PC-3 (cell line): ENCODE results near the gene SMCR8. TPM values are rescaled to one million over a fixed set of nuclear protein-coding genes. Genes with fewer than 3 reads are reported as not detected.
"Not testable (repeated sequence)": the region's sequence is repeated elsewhere in the genome, so short reads cannot be mapped to it uniquely, and the experiment has no call there.

Experiments used
- ATAC-seq: fragments of 200-7000 bp; cut with Tn5 transposase; 2 replicates; pipeline ENCODE4 v1.9.1; 2020; ENCODE audit warnings: mild to moderate bottlenecking, moderate library complexity
- BruUV-seq: library from RNA; stranded (reverse); fragments of 400-500 nt; replicated peaks from 2 replicates; lab custom pipeline; 2021; lab: Mats Ljungman, UMichigan
- CTCF ChIA-PET: fragments of 300-600 bp; sonication (Branson Sonifier 250); formaldehyde crosslinking; loops from one replicate; lab custom pipeline; 2022; ENCODE audit warnings: antibody characterized with exemption; lab: Charles Lee
- POLR2A ChIA-PET: fragments of 300-600 bp; sonication (Branson Sonifier 250); formaldehyde crosslinking; loops from one replicate; lab custom pipeline; 2022; ENCODE audit warnings: antibody characterized with exemption; ENCODE audit not compliant: unreplicated experiment; lab: Charles Lee
- DNase-seq: peaks from one replicate; pipeline ENCODE4 v3.0.0-alpha.2; 2015
- H2AFZ ChIP-seq: fragments of 300-600 bp; sonication (generic); 2 replicates; pipeline ENCODE4 v1.6.0; 2016; ENCODE audit warnings: antibody characterized with exemption, low read length
- H3F3A ChIP-seq: fragments of 300-600 bp; sonication (generic); one replicate; pipeline ENCODE4 v1.6.0; 2017; ENCODE audit warnings: antibody characterized with exemption, low read length, control low read depth, mild to moderate bottlenecking; ENCODE audit not compliant: unreplicated experiment
- H3K27ac ChIP-seq: fragments of 300-600 bp; sonication (generic); 2 replicates; pipeline ENCODE4 v1.5.1; 2016; ENCODE audit warnings: mild to moderate bottlenecking, low read length
- H3K27me3 ChIP-seq: fragments of 300-600 bp; sonication (generic); 2 replicates; pipeline ENCODE4 v1.6.1; 2016; ENCODE audit warnings: low read length, mixed read lengths
- H3K36me3 ChIP-seq: fragments of 300-600 bp; sonication (generic); 2 replicates; pipeline ENCODE4 v1.6.1; 2016; ENCODE audit warnings: low read depth, mixed run types, low read length, mixed read lengths
- H3K4me1 ChIP-seq: fragments of 300-600 bp; sonication (generic); 2 replicates; pipeline ENCODE4 v1.5.1; 2016; ENCODE audit warnings: low read length; ENCODE audit not compliant: insufficient read depth
- H3K4me2 ChIP-seq: fragments of 300-600 bp; sonication (generic); 2 replicates; pipeline ENCODE4 v1.6.0; 2016; ENCODE audit warnings: low read length
- H3K4me3 ChIP-seq: fragments of 300-600 bp; sonication (generic); 2 replicates; pipeline ENCODE4 v1.5.1; 2016; ENCODE audit warnings: mild to moderate bottlenecking, low read length, mixed read lengths
- H3K79me2 ChIP-seq: fragments of 300-600 bp; sonication (generic); 2 replicates; pipeline ENCODE4 v1.6.1; 2017; ENCODE audit warnings: low read length, mixed read lengths
- H3K9ac ChIP-seq: fragments of 300-600 bp; sonication (generic); 2 replicates; pipeline ENCODE4 v1.6.0; 2016; ENCODE audit warnings: mild to moderate bottlenecking, low read length
- H3K9me2 ChIP-seq: fragments of 300-600 bp; sonication (generic); replicated peaks from 2 replicates; pipeline ENCODE4 v1.6.1; 2016; ENCODE audit warnings: mixed run types, low read length, mixed read lengths
- H3K9me3 ChIP-seq: fragments of 300-600 bp; sonication (generic); 2 replicates; pipeline ENCODE4 v1.6.1; 2016; ENCODE audit warnings: low read length, mixed read lengths
- H4K20me1 ChIP-seq: fragments of 300-600 bp; sonication (generic); 2 replicates; pipeline ENCODE4 v1.6.1; 2016; ENCODE audit warnings: low read length, mixed read lengths
- EZH2 ChIP-seq: fragments of 300-600 bp; sonication (generic); IDR thresholded peaks from one replicate; pipeline ENCODE4 v1.6.1; 2017; ENCODE audit warnings: antibody characterized with exemption, mild to moderate bottlenecking, low read length; ENCODE audit not compliant: unreplicated experiment
- EZH2phosphoT487 ChIP-seq: fragments of 300-600 bp; sonication (generic); IDR thresholded peaks from 2 replicates; pipeline ENCODE4 v1.6.1; 2018; ENCODE audit warnings: mild to moderate bottlenecking, antibody characterized with exemption, low read length, borderline replicate concordance
- intact Hi-C: fragments of 100-400 bp; cut with micrococcal nuclease; formaldehyde crosslinking; loops from 2 replicates; pipeline ENCODE4 v1.9.0; 2023
- total RNA-seq: library from RNA; depleted of rRNA; stranded (reverse); fragments of >200 nt; gene quantifications from 2 replicates; pipeline ENCODE4 v1.2.3, GENCODE V29; 2014
- TF ChIP-seq, protein P1 (sequence below): fragments of 300-600 bp; sonication (generic); conservative IDR thresholded peaks from 2 replicates; pipeline ENCODE4 v1.5.1; 2017; ENCODE audit warnings: antibody characterized with exemption, low read depth, mild to moderate bottlenecking, low read length

The SMCR8 gene
- total RNA-seq, 1 experiment from 2014 or later, result 20.4 TPM

DNA sequence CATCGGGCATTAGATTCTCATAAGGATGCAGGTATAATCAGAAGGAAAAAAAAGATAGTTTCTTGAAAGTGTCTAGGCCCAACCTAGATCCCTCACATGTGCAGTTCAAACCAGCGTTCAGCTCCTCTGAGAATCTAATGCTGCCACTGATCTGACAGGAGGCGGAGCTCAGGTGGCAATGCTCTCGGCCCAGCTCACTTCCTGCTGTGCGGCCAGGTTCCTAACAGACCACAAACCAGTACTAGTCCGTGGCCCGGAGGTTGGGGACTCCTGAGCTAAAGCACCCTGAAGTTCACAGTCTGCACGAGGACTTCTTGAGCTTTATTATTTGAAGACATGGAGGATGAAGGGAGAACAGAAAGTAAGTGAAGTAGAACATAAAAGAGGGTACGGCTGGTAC, 16.8 kb downstream of the SMCR8 start:
- Histone ChIP-seq H3F3A (no peaks in the 10 kb centered on the region), H3K79me2 (no peaks in the 10 kb centered on the region), H3K4me2 (no peak overlapping the region), H3K27me3 (no peaks in the 10 kb centered on the region), H3K9me2 (no peaks in the 10 kb centered on the region), H2AFZ (no peak overlapping the region), H3K27ac (no peak overlapping the region), H3K4me1 (no peaks in the 10 kb centered on the region), H3K36me3 (peaks cover 31% of the 10 kb centered on the region), H3K9me3 (no peaks in the 10 kb centered on the region), H3K4me3 (no peak overlapping the region), H3K9ac (no peak overlapping the region), H4K20me1 (no peaks in the 10 kb centered on the region)
- ATAC-seq (no peak), DNase-seq (no peak)
- ChIA-PET CTCF (no interaction called here), POLR2A (no interaction called here)
- intact Hi-C loops, result no loop called here
- no TSS peak for BruUV-seq
- TF ChIP-seq, protein P1, sequence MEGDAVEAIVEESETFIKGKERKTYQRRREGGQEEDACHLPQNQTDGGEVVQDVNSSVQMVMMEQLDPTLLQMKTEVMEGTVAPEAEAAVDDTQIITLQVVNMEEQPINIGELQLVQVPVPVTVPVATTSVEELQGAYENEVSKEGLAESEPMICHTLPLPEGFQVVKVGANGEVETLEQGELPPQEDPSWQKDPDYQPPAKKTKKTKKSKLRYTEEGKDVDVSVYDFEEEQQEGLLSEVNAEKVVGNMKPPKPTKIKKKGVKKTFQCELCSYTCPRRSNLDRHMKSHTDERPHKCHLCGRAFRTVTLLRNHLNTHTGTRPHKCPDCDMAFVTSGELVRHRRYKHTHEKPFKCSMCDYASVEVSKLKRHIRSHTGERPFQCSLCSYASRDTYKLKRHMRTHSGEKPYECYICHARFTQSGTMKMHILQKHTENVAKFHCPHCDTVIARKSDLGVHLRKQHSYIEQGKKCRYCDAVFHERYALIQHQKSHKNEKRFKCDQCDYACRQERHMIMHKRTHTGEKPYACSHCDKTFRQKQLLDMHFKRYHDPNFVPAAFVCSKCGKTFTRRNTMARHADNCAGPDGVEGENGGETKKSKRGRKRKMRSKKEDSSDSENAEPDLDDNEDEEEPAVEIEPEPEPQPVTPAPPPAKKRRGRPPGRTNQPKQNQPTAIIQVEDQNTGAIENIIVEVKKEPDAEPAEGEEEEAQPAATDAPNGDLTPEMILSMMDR, result no peak
- no peak for TF ChIP-seq EZH2phosphoT487
- no peak for TF ChIP-seq EZH2

DNA sequence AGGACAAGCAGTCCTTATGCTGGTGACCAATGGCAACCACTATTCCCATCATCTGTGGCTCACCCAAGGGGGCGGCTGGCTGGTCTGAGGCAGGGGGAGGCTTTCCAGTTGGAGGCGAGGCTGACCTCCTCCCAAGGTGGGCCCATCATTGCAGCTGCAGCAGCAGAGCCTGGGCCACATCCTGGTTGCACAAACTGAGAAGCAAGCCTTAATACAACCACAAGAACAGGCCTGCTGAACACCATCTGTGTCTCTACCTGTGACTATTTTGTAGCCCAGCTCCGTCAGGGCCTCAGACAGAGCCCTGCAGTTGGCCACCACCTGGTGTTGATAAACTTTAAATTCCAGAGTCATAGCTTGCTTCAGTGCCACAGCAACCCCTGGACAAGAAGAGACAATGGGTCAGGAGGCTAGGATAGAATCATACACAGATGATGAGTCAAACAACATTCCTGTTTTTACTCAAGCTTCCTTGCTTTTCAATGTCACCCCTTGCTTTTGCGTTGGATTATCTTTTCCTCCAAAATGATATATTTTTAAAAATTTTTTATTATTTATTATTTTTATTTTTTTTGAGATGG, 17.9 kb downstream of the SMCR8 start:
- H3K27ac ChIP-seq, result no peak overlapping the region
- H3K36me3 ChIP-seq, result peaks cover 27% of the 10 kb centered on the region
- H3K9ac ChIP-seq, result no peak overlapping the region
- no peak overlapping the region for H3K4me3 ChIP-seq
- no peaks in the 10 kb centered on the region for H3K79me2 ChIP-seq
- no peaks in the 10 kb centered on the region for H3K9me2 ChIP-seq
- H3K9me3 ChIP-seq, result no peaks in the 10 kb centered on the region
- no peaks in the 10 kb centered on the region for H3F3A ChIP-seq
- ChIA-PET POLR2A (no interaction called here), CTCF (no interaction called here)
- H3K27me3 ChIP-seq, result no peaks in the 10 kb centered on the region
- no peaks in the 10 kb centered on the region for H3K4me1 ChIP-seq
- H4K20me1 ChIP-seq, result no peaks in the 10 kb centered on the region
- intact Hi-C loops, result no loop called here
- H3K4me2 ChIP-seq, result no peak overlapping the region
- TF ChIP-seq EZH2phosphoT487, result no peak
- no peak for TF ChIP-seq EZH2
- TF ChIP-seq, protein P1, result no peak
- no peak for DNase-seq
- BruUV-seq, result no TSS peak
- no peak for ATAC-seq
- no peak overlapping the region for H2AFZ ChIP-seq

DNA sequence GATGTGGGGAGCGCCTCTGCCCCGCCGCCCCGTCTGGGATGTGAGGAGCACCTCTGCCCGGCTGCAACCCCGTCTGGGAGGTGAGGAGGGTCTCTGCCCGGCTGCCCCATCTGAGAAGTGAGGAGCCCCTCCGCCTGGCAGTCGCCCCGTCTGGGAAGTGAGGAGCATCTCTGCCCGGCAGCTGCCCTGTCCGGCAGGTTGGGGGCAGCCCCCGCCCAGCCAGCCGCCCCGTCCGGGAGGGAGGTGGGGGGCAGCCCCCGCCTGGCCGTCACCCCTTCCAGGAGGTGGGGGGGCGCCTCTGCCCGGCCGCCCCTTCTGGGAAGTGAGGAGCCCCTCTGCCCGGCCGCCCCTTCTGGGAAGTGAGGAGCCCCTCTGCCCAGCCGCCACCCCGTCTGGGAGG, 23.1 kb downstream of the SMCR8 start:
- H3K9ac ChIP-seq, ATAC-seq, H3F3A ChIP-seq, DNase-seq, H3K27ac ChIP-seq, H3K9me3 ChIP-seq, H4K20me1 ChIP-seq, H3K9me2 ChIP-seq, BruUV-seq, H3K79me2 ChIP-seq, POLR2A ChIA-PET, H2AFZ ChIP-seq, H3K4me2 ChIP-seq, H3K4me1 ChIP-seq, H3K4me3 ChIP-seq, intact Hi-C loops, H3K27me3 ChIP-seq, CTCF ChIA-PET: not testable (repeated sequence)
- peaks cover 40% of the 10 kb centered on the region for H3K36me3 ChIP-seq
